NCI-H2029 treated with DMSO at 0.1 percent for 48 hours (cell line): Measurements from ENCODE around the gene SCNN1G.

Experiments used
- DNase-seq: peaks from one replicate; lab custom pipeline; 2025; lab: John Stamatoyannopoulos, UW

The SCNN1G gene

DNA sequence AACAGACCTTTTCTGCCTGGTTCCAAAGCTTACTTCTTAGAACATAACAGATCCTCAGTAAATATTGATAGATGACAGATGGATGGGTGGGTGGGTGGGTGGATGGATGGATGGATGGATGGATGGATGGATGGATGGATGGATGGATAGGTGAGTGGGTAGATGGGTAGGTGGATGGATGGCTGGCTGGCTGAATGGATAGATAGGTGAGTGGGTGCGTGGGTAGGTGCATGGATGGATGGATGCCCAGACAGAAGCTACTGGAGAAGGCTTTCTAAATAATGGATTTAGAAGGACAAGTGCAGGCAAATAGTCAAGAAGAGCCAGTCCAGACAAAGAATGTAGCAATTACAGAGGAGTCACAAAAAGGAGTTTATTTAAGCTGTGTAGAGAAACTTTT lies 19.6 kb downstream of the SCNN1G start:
- DNase-seq = no peak

DNA sequence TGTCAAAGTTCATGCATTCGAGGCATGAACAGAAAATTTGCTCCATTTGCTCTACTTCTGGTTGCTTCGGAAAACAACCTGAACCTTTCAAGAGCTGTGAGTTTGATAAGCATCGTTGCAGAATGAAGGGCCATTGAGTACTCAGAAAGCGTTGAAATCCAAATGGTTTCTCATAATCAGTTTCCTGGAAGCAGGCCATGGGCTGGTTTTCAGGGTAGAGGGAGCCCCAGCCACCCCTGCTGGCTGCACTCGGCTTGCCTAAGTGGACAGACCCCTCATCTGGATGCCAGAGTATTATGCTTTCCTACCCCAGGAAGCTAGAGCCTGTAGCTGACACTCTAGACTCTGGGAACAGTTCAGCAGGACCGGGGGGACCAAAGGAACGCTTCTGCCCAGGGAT lies 24.4 kb downstream of the SCNN1G start:
- DNase-seq = peak; percentile 83

DNA sequence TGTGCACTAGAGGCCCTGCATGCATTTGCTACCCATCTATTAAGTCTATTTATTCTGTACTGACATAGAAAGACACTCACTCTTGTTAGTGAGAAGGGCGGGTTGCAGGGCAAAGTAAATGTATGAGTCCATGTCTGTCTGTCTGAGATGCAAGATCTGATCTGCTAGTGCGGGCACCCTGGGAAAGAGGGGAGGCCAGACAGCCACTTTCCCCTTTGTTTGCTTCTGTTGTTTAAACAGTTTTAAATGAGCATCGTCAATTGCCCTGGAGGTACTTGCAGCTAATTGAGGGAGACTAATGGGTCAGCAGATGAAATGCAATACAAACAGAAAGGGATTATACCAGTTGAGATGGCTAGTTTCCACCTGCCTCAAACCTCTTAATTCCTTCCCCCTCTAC lies 24.9 kb downstream of the SCNN1G start:
- DNase-seq = peak; percentile 91

DNA sequence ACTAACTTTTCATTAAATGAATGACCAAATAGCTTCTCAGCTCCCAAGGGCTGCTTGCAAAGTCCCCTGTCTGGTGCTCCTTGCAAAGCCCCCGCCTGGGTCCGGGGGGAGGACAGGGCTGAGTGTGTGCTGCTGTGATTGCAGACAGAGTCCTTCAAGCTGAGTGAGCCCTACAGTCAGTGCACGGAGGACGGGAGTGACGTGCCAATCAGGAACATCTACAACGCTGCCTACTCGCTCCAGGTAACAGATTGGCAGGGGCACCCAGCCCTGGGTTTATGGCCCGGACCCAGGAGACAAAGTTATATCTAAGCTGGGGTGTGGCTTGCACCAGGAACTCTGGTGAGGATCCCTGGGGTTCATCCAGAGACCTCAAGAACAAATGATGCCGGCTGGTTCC lies 27.1 kb downstream of the SCNN1G start:
- no peak for DNase-seq

DNA sequence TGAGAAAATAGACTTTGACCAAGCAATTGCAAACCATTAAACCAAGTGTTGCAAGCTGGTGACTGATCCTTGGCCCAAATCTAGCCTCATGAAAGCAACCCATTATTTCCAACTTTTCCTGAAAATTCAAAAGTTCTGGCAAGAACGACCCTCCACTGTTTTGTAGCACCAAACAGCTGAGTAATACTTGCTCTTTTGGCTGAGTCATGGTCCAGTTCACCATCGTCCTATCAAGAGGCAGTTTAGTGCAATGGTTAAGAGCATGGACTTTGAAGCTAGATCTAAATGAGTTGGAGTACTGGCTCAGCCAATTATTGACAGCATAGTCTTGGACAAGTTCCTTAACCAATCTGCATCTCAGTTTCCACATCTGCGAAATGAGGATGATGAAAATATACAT lies 31.3 kb downstream of the SCNN1G start:
- no peak for DNase-seq

DNA sequence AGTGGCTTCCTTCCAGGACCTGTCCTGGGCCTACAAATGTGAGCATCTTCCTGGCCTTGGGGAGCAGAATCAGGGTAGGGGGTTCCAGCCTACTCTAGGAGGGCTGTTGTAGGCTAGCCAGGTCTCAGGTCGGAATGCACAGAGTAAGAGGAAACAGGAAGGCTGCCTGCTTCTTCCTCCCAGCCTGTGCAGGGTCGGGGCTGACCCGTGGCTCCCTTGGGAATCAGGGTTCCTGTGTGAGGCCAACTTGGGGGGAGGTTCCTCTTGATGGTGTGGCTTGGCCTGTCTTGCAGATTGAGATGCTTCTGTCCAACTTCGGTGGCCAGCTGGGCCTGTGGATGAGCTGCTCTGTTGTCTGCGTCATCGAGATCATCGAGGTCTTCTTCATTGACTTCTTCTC lies 32.3 kb downstream of the SCNN1G start:
- DNase-seq = no peak

DNA sequence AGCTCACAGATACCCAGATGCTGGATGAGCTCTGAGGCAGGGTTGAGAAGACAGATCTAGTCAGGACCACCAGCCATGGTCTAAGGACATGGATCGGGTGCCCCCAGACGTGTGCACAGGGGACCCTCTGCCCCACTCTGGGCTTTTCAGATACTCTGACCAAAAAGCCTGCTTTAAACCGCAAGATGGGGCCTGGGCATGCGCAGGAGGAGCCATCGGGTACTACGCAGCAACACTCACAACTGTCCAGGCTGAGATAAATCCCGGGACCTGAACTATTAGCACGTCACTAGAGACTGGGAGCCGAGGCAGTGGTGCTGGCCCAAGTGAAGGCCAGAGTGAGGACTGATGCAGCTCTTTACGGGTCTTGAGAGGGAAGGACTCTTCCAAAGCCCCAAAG lies 32.9 kb downstream of the SCNN1G start:
- DNase-seq = no peak

DNA sequence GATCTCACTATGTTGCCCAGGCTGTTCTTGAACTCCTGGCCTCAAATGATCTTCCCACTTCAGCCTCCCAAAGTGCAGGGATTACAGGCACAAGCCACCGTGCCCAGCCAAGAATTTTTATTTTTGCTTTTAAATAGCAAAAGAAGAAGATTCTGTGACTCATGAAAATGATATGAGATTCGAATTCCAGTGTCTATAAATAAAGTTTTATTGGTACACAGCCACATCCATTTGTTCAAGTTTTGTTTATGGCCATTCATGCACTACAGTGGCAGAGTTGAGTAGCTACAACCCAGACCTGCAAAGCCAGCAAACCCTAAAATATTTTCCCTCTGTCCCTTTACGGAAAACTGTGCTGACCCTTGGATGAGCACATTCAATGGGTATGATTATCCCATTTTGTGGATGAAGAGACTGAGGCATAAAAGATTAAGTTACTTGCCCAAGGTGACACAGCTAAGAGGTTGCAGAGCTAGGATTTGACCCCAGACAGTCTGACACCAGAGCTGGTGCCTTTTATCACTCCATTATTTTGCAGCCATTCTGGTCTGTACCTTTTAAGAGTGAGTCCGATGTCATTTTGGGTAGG lies 34.2 kb downstream of the SCNN1G start:
- no peak for DNase-seq

DNA sequence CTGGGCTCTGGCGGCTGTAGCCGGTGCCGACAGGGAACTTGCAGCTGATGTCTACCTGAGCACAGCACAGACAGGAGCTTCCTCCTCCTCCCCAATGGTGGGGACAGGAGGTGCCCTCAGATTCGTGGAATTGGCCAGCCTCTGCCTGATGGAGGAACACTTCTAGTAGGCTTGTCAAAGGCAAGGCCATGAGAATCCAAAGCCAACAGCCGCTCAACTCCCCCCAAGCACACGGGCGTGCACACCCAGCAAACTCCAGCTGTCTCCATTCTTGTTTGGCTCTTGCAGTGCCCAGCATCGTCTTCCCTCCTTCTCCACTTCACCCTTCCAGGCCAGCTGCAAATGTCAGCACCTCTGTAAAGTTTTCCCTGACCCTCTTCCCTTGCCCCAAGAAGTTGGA lies 35.1 kb downstream of the SCNN1G start:
- no peak for DNase-seq

DNA sequence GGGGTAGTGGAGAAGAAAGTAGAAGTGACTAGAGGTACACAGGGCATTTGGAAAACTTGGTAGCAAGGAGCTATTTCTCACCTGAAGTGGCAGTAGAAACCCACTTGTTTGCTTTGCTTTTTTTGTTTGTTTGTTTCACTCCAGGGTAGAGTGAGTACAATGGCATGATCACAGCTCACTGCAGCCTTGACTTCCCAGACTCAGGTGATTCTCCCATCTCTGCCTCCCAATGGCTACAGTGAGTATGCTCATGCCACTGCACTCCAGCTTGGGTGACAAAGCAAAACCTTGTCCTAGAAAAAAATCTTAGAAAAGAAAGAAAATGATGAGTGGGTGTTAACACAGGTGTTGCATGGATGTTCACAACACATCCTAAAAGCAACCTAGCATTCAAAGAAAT lies 40.4 kb downstream of the SCNN1G start:
- no peak for DNase-seq

DNA sequence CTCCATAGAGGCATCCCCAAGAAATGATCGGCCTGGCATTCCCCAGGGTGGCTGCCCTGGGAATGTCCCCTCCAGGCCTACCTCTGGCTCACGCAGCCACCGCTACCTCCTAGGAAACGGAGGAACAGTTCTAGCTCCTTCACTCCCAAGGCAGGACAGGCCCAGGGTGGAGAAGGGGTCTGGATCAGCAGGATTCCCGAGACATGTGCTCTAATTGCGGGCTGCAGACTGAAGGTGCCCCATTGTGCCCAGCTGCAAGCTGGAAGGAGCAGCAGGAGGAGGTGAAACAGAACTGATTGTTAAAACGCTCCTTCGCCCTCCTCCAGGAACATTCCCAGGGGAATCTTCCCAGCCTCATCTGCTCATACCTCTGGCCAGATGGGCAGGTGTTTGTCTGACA lies 40.8 kb downstream of the SCNN1G start:
- DNase-seq = no peak

DNA sequence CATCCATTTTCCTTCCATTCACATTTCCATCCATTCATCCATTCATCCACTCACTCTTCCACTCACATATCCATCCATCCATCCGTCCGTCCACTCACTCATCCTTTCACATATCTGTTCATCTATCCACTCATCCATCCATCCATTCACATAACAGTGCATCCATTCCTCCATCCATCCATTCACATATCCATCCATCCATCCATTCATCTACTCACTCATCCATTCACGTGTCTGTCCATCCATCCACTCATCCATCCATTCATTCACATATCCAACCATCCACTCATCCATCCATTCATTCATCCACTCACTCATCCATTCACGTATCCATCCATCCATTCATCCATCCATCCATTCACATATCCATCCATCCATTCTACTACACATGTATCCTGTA lies 42.6 kb downstream of the SCNN1G start:
- no peak for DNase-seq

DNA sequence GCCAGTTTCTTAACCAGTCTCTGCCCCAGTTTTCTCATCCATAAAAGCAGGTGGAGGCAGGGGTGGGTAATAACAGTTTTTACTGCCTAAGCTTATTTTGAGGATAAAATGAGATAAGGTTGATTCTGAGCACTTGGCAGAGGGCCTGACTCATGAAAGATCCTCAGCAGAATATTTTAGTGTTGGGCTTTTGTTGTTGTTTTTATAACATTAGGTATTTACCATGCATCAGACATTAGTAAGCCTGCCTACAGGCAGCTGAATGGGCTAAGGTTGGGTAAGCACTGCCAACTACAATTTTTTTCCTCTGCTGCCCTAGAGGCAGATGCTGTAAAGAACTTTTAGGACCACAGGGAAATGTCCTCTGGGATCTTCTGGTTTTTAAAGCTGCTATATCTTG lies 43.1 kb downstream of the SCNN1G start:
- DNase-seq = no peak

DNA sequence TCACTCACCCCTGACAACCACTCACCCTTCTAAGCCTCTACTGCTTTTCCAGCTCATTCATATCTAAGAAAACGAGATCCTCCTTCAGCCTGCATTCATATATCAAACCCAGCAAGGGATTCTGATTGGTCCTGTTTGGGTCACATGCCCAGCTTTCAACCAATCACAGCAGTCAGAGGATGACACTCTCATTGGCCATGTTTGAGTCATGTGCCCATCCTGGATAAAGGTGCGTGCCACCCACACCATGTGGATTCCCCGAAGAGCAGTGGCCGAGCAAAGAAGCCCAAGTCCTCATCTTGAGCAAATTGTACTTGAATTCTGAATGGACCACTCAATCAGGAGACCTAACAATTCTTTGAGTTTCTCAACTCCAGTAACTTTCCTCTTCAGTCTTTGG lies 45.0 kb downstream of the SCNN1G start:
- no peak for DNase-seq

DNA sequence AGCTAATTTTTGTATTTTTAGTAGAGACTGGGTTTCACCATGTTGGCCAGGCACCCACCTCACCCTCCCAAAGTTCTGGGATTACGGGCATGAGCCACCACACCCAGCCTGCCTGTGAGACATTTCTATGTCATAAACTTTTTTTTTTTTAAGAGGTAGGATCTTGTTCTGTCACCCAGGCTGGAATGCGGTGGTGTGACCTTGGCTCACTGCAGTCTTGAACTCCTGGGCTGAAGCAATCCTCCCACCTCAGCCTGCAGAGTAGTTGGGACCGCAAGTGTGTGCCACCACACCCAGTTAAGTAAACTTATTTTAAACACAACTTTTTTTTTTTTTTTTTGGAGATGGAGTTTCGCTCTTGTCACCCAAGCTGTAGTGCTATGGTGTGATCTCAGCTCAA lies 47.2 kb downstream of the SCNN1G start:
- DNase-seq = no peak

DNA sequence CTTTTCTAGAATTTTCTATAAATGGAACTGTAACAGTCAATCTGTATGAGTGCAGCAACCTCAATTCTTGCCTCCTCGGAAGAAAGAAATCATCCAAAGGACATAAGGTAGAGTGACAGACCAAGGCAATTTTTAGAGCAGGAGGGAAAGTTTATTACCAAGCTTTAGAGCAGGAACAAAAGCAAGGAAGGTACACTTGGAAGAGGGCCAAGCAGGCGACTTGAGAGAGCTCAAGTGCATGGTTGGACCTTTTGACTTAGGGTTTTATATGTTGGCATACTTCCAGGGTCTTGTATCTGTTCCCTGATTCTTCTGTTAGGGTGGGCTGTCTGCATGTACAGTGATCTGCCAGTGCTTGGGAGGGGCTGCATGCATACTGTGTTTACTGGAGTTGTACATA lies 50.3 kb downstream of the SCNN1G start:
- peak; percentile 43 for DNase-seq

DNA sequence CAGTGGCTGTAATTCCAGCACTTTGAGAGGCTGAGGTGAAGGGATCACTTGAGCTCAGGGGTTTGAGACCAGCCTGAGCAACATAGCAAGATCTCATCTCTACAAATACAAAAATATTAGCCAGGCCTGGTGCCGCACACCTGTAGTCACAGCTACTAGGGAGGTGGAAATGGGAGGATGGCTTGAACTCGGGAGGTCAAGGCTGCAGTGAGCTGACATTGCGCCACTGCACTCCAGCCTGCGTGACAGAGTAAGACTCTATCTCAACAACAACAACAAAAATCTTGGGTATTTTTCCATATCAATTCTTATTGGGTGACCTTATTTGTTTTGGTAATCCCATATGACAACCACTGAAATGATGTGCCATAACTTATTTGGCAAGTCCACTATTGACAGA lies 52.6 kb downstream of the SCNN1G start:
- no peak for DNase-seq

DNA sequence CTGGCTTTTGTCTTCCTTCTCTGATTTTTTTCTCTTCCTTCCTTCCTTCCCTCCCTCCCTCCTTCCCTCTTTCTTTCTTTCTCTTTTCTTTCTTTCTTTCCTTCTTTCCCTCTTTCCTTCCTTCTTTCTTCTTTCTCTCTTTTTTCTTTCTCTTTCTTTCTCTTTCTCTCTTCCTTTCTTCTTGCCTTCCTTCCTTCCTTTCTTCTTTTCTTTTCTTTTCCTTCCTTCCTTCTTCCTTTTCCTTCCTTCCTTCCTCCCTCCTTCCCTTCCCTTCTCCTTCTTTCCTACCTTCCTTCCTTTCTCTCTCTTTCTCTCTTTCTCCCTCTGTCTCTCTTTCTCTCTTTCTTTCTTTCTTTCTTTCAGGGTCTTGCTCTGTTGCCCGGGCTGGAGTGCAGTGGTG lies 54.4 kb downstream of the SCNN1G start:
- no peak for DNase-seq

DNA sequence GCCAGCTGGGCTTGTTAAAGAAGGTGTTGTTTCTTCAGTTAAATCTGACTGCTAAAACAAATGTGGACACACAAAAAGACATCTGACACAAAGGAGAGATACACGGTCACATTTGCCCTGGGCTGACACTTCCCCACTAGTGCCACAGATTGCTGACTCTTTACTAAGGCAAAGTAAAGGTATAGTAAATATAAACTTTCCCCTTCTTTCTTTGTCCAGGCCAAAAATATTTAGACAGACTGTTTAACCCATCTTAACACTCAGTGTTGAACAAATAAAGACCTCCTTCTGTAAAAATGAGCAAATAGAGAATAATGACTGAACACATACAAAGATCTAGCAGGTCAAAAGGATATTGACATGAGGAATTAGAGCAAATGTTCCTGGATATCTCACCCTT lies 58.4 kb downstream of the SCNN1G start:
- DNase-seq = no peak

DNA sequence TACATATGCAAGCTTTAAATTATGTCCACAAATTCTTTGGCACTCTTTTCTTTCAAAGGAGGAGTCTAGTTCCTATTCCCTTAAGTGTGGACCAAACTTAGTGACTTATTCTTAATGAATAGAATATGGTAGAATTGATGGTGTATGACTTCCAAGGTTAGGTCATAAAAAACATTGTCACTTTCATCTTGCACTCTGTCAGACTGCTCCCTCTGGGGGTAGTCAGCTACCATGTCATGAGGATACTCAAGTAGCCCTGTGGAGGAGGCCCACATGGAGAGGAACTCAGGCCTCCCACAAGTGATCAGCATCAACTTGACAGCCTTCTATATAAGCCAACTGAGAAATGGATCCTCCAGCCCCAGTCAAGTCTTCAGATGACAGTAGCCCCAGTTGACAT lies 61.6 kb downstream of the SCNN1G start:
- DNase-seq = no peak

DNA sequence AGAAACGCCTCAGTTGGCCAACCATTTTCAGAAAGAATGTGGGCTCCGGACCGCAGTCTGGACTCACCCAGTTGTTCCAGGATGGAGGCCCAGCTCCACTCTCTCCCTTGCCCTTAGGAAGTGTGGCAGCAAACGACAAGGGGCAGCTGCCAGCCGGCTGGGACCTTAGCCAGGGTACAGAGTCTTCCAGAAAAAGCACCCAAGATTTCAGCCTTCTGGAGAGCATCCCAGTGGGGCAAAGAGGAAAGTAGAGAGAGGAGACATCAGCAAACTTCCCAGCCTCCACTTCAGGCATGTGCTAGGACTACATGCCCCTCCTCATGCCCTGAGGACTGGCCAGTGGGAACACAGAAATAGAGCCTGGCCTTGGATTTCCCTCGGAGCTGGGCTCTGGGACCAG lies 62.7 kb downstream of the SCNN1G start:
- DNase-seq = no peak

DNA sequence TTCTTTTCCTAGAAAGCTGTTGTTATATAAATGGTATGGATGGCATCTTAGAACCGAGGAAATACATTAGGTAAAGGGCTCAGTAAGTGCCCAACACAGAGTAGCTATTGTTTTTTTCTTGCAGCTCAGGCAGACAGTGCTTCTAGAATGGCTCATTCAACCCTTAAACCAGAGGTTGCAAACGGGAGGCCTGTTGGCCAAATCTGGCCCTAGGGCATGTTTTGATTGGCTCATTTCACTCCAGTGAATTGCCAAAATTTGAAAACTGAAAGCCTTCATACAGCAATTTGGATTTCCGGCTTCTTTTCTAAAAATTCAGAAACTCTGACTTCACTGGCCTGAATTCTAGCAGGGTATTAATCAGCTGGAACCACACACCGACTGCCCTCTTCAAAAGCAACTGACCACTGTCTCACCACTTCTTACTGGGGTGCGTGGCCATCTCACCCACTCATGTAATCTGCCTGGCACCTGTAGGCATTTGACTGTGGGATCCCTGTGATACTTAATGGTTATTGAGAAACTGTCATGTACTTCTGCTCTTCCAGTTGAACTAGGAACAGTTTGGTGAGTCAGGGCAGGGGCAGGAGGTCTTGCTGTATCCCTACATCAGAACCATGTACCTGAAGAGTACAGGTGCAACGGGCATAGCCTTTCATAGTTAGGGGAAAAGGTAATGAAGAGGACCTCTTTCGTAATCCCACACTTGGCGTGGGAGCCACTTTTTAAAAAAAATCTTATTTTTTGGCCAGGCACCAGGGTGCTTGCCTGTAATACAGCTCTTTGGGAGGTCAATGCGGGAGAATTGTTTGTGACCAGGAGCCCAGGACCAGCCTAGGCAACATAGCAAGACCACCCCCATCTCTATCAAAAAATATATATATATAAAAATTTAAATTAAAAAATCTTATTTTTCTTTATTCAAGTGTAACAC lies 66.0 kb downstream of the SCNN1G start:
- no peak for DNase-seq

DNA sequence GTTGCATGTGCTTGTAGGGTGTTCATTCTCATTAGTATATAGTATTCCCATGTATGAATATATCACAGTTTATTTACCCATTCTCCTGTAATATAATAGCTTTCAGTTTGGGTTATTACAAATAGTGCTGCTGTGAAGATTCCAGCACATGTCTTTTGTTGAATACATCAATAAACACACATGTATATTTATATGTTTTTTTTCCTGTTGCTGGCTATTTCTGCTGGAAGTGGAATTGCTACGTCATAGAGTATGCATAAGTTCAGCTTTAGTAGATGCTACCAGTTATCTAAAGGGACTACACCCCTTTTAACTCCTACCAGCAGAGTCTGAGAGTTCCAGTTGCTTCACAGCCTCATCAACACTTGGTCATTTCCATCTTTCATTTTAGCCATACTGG lies 67.3 kb downstream of the SCNN1G start:
- DNase-seq = no peak

DNA sequence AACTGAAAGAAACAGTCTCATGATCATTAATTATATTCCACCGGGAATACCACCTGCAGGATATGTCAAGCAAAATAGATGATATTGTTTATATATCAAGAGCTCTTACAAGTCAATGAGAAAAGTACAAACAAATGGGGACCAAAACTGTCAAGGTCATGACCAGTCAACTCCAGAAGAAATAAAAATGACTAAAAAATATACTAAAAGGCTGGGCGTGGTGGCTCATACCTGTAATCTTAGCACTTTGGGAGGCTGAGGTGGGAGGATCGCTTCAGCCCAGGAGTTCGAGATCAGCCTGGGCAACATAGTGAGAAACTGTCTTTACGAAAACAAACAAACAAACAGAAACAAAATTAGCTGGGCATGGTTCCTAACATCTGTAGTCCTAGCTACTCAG lies 69.8 kb downstream of the SCNN1G start:
- DNase-seq = no peak
